Measurements from ENCODE around the gene CRY2. TPM values are rescaled to one million over a fixed set of nuclear protein-coding genes. Genes with fewer than 3 reads are reported as not detected.

The CRY2 gene
- total RNA-seq, 6 donors from 2014 or later = 51.1 to 103 (median 63.2) TPM

GRCh38 chr11:45885921-45886721 is 38.8 kb downstream of the CRY2 start:
- WGBS, 2 donors = 31 to 40% methylated on average over 1 to 29 of the region's 43 CpGs

GRCh38 chr11:45886816-45887520 is 39.7 kb downstream of the CRY2 start:
- TF ChIP-seq EP300 (IDR thresholded peaks at IDR 0.05) (no peak), POLR2A (IDR thresholded peaks at IDR 0.05) (no peak), POLR2AphosphoS5 (IDR thresholded peaks at IDR 0.05) (no peak), CTCF (IDR thresholded peaks at IDR 0.05) (no peak)
- WGBS, 2 donors = 93% methylated on average over 2 to 4 of the region's 4 CpGs

More at GRCh38 chr11:45885921-45886721, 38.8 kb downstream of the CRY2 start:
- TF ChIP-seq POLR2AphosphoS5 (IDR thresholded peaks at IDR 0.05) = no peak
- no peak for TF ChIP-seq POLR2A (IDR thresholded peaks at IDR 0.05)
- TF ChIP-seq EP300 (IDR thresholded peaks at IDR 0.05) = no peak
- peak in 1 of 2 donors; percentile 80 for DNase-seq
- Histone ChIP-seq H3K4me3 (peak overlapping the region in 3 of 4 donors; percentile 58 to 67 (median 61)), H3K4me1 (peaks cover 5 to 12% (median 8%) of the 10 kb centered on the region in 4 donors), H3K27ac (no peak overlapping the region), H3K36me3 (peaks cover 2 to 17% (median 15%) of the 10 kb centered on the region in 4 donors), H3K9me3 (no peaks in the 10 kb centered on the region), H3K27me3 (peaks cover 0 to 5% (median 0%) of the 10 kb centered on the region in 4 donors)
- ATAC-seq (ENCODE audit: low FRiP score in 2 of 2) = peak in 1 of 2 donors; percentile 12

GRCh38 chr11:45887587-45887986 is 40.3 kb downstream of the CRY2 start:
- no peak for TF ChIP-seq POLR2A (IDR thresholded peaks at IDR 0.05)
- TF ChIP-seq EP300 (IDR thresholded peaks at IDR 0.05) = no peak
- no peak for TF ChIP-seq POLR2AphosphoS5 (IDR thresholded peaks at IDR 0.05)
- WGBS, 2 donors = 81 to 94% methylated on average over 6 to 10 of the region's 10 CpGs
- no peak for ATAC-seq (ENCODE audit: low FRiP score in 2 of 2)

More at GRCh38 chr11:45886816-45887520, 39.7 kb downstream of the CRY2 start:
- Histone ChIP-seq H3K9me3 (no peaks in the 10 kb centered on the region), H3K27me3 (peaks cover 0 to 5% (median 0%) of the 10 kb centered on the region in 4 donors), H3K4me3 (no peak overlapping the region), H3K4me1 (peaks cover 5 to 12% (median 8%) of the 10 kb centered on the region in 4 donors), H3K36me3 (peaks cover 0 to 8% (median 7%) of the 10 kb centered on the region in 4 donors), H3K27ac (no peak overlapping the region)
- no peak for DNase-seq
- no peak for ATAC-seq (ENCODE audit: low FRiP score in 2 of 2)

GRCh38 chr11:45889555-45889954 is 42.3 kb downstream of the CRY2 start:
- H3K36me3 ChIP-seq = no peaks in the 10 kb centered on the region
- peaks cover 0 to 5% (median 0%) of the 10 kb centered on the region in 4 donors for H3K27me3 ChIP-seq
- DNase-seq (no peak), ATAC-seq (ENCODE audit: low FRiP score in 2 of 2) (no peak)
- no peak for TF ChIP-seq CTCF (IDR thresholded peaks at IDR 0.05)
- TF ChIP-seq POLR2A (IDR thresholded peaks at IDR 0.05) = no peak
- TF ChIP-seq POLR2AphosphoS5 (IDR thresholded peaks at IDR 0.05) = no peak
- no peak for TF ChIP-seq EP300 (IDR thresholded peaks at IDR 0.05)
- peaks cover 5 to 12% (median 8%) of the 10 kb centered on the region in 4 donors for H3K4me1 ChIP-seq
- H3K9me3 ChIP-seq = no peaks in the 10 kb centered on the region
- no peak overlapping the region for H3K27ac ChIP-seq
- 79 to 87% methylated on average over 7 to 8 of the region's 8 CpGs for WGBS, 2 donors
- no peak overlapping the region for H3K4me3 ChIP-seq

More at GRCh38 chr11:45887587-45887986, 40.3 kb downstream of the CRY2 start:
- Histone ChIP-seq H3K27ac (no peak overlapping the region), H3K4me1 (peaks cover 5 to 12% (median 8%) of the 10 kb centered on the region in 4 donors), H3K36me3 (peaks cover 0 to 3% (median under 1%) of the 10 kb centered on the region in 4 donors), H3K4me3 (no peak overlapping the region), H3K27me3 (peaks cover 0 to 5% (median 0%) of the 10 kb centered on the region in 4 donors), H3K9me3 (no peaks in the 10 kb centered on the region)
- no peak for DNase-seq

- 85 to 90% methylated on average over 9 of the region's 9 CpGs for WGBS, 2 donors
- no peak for DNase-seq
- ATAC-seq (ENCODE audit: low FRiP score in 2 of 2) = no peak
- Histone ChIP-seq H3K36me3 (no peaks in the 10 kb centered on the region), H3K27ac (no peak overlapping the region), H3K4me3 (no peak overlapping the region), H3K4me1 (peaks cover 5 to 11% (median 8%) of the 10 kb centered on the region in 4 donors), H3K9me3 (no peaks in the 10 kb centered on the region), H3K27me3 (peaks cover 0 to 5% (median 0%) of the 10 kb centered on the region in 4 donors)
- TF ChIP-seq POLR2A (IDR thresholded peaks at IDR 0.05) (no peak), EP300 (IDR thresholded peaks at IDR 0.05) (no peak), CTCF (IDR thresholded peaks at IDR 0.05) (no peak), POLR2AphosphoS5 (IDR thresholded peaks at IDR 0.05) (no peak)
These were observed 42.7 kb downstream of the CRY2 start for GRCh38 chr11:45889966-45890365.
